Diencephalon (tissue), 1 donor: ENCODE data around the gene FRZB. TPM values are rescaled to one million over a fixed set of nuclear protein-coding genes. Genes with fewer than 3 reads are reported as not detected.

Source experiments
- small RNA-seq: library from RNA; depleted of rRNA; stranded (forward); fragments of <200 nt; gene quantifications from one replicate; pipeline ENCODE3, GENCODE V24; 2014
- total RNA-seq: library from RNA; depleted of rRNA; stranded (reverse); fragments of >200 nt; gene quantifications from one replicate; pipeline ENCODE4 v1.2.3, GENCODE V29; 2014

FRZB gene, protein sequence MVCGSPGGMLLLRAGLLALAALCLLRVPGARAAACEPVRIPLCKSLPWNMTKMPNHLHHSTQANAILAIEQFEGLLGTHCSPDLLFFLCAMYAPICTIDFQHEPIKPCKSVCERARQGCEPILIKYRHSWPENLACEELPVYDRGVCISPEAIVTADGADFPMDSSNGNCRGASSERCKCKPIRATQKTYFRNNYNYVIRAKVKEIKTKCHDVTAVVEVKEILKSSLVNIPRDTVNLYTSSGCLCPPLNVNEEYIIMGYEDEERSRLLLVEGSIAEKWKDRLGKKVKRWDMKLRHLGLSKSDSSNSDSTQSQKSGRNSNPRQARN
- total RNA-seq = 5.5 TPM

DNA sequence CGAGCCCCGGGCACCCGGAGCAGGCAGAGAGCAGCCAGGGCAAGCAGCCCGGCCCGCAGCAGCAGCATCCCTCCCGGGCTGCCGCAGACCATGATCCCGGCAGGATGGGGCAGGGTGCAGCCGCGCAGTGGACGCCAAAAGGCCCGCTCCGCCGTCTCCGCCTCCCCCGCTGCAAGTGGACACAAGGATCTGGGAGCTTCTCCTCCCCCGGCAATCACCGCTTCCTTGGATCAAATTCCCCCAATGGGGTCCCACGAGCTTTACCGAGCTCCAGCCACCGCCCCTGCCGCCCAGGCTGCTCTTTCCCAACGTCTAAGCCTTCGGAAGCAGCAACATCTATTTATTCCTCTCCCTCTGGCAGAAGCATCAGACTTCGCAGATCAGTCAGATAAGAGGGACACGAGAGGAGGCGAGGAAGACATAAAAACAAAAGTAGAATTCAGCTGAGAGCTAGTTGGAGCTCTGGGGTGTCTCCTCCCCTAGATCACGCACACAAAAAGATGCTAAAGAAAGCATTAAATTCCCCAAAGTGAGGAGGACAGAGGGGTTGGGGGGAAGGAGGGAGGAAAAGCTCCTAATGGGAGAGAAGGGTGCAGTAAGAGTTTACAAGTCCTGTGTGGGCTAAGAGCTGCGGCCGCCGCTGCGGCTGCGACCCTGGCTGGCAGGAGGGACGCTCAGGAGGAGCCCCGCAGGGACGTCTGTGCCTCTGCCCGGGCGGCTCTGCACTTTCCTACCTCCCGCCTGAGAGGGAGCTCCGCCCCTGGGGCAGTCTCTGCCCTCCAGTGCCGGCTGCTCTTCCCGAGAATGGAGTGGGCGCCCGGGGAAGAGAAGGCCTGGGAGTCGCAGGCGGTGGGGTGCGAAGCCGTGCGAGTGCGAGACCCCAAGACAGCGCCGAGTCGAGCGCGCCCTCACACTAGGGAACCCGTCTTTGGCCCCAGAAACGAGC, at the start of gene FRZB:
FRZB (minus strand) TSS at position 177 of the 946 bp plus-strand sequence; CDS start at position 92, 85 bp downstream.

Small RNA genes lying within 50 kb of the gene (small RNA-seq; reads per million reads assigned to genes)
- gene RF00019 (not detected), gene RNU6-1122P (not detected)

Other genes with a start within 250 kb of the FRZB start
- gene DNAJC10, start 150.4 kb downstream of the FRZB start, total RNA-seq = 71.7 TPM
- 217 TPM for gene NCKAP1, start 171.8 kb upstream of the FRZB start, total RNA-seq
- gene DUSP19, start 212.1 kb upstream of the FRZB start, total RNA-seq = 10.6 TPM